HG02571 (cell line): ENCODE results near the gene ZDHHC19.
"Not testable (repeated sequence)": the region's sequence is repeated elsewhere in the genome, so short reads cannot be mapped to it uniquely, and the experiment has no call there.

ENCODE experiments used
- ATAC-seq: cut with Tn5 transposase; IDR thresholded peaks from one replicate; pipeline ENCODE4 v1.9.1; 2021; ENCODE audit warnings: mild to moderate bottlenecking, moderate library complexity; ENCODE audit not compliant: unreplicated experiment

The ZDHHC19 gene

GRCh38 chr3:196225763-196226364, 14.7 kb upstream of the ZDHHC19 start:
- ATAC-seq = no peak

DNA sequence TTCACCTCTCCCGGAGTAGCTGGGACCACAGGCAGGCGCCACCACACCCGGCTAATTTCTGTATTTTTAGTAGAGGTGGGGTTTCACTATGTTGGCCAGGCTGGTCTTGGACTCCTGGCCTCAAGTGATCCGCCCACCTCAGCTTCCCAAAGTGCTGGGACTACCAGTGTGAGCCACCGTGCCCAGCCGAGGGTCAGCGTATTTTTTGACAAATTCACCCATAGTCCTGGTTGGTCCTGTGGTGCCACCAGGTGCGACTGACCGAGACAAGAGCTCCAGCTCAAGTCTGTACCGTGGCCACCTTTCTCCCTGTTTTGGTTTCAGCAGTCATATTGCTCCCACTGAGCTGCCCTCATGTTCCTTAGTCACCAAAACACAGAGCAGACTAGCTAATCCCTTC, 13.9 kb upstream of the ZDHHC19 start:
- no peak for ATAC-seq

GRCh38 chr3:196222876-196223595, 11.8 kb upstream of the ZDHHC19 start:
- no peak for ATAC-seq

GRCh38 chr3:196220991-196221390, 9.8 kb upstream of the ZDHHC19 start:
- ATAC-seq = no peak

DNA sequence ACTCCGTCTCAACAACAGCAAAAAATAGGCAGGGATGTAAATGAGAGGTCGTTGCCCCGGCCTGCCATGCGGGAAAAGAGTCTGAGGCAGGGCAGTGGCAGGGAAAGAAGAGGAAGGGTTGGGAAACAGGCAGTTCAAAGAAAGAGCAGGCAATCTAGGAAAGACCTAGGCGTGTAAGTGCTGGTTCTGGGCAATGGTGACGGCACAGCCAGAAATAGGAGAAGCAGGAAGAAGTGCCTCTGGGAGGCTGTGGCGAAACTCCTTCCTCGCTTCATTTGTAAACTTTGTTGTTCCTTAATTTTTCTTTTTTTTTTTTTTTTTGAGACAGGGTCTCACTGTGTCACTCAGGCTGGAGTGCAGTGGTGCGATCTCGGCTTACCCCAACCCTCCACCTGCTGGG, 9.4 kb upstream of the ZDHHC19 start:
- no peak for ATAC-seq

- no peak for ATAC-seq
Measured at GRCh38 chr3:196219970-196220311, 8.7 kb upstream of the ZDHHC19 start.

DNA sequence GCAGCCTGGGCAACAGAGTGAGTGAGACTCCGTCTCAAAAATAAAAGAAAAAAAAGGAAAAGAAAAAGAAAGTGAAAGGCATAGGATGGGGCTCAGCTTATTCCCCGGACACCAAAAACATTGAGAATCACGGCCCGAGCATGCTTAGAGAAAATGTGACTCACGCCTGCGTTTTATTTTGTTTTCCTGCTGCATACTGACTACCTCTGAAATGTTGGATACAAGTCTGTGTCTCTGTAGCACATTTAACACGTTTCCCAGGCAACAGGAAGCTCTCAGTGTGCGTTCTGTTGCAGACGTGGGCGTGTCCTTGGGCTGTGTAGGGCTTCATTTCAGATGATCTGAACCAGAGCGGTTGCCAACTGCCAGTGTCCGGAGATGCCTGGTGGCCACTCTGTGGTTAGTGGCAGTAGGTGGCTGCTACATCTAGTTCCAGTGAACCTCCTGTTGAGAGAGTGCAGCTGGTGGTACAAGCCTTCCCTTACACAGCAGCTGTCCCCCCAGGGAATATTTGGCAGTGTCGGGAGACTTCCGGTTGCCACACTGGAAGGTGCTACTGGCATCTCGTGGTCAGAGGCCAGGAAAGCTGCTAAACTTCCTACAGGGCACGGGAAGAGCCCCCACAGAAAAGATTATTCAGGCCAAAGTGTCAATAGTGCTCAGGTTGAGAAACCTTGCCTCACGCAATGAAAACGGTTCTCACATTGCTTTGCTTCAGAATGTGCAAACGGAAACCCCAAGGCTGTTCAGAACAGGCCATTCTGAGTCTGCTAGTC, 8.2 kb upstream of the ZDHHC19 start:
- no peak for ATAC-seq

GRCh38 chr3:196218155-196218712, 7.0 kb upstream of the ZDHHC19 start:
- no peak for ATAC-seq

DNA sequence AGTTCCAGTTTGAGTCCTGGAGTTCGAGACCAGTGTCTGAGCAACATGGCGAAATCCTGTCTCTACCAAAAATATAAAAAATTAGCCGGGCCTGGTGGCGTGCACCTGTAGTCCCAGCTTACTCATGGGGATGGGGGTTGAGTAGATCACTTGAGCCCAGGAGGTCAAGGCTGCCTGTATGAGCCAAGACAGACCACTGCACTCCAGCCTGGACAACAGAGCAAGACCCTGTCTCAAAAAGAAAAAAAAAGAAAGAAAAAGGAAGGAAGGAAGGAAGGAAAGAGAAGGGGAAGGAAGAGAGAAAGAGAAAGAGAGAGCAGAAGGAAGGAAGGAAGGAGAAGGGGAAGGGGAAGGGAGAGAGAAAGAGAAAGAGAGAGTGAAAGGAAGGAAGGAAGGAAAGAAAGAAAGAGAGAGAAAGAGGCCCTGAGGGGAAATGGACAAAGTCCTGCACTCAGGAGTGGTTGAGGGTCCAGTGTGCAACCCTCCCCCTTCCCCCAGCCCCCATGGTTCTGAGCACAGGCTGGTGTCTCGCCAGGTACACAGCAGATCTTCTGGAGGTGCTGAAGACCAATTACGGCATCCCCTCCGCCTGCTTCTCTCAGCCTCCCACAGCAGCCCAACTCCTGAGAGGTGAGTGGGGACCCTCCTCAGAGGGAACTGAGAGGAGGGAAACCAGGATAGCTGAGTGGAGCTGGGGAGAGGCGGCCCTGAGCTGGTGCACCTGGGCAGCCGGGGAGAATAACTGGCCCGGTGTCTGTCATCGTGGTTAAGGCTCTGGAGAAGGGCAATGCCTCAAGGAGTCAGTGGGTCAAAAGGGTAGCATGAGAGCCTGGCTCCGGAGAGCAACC, 6.3 kb upstream of the ZDHHC19 start:
- ATAC-seq = no peak

DNA sequence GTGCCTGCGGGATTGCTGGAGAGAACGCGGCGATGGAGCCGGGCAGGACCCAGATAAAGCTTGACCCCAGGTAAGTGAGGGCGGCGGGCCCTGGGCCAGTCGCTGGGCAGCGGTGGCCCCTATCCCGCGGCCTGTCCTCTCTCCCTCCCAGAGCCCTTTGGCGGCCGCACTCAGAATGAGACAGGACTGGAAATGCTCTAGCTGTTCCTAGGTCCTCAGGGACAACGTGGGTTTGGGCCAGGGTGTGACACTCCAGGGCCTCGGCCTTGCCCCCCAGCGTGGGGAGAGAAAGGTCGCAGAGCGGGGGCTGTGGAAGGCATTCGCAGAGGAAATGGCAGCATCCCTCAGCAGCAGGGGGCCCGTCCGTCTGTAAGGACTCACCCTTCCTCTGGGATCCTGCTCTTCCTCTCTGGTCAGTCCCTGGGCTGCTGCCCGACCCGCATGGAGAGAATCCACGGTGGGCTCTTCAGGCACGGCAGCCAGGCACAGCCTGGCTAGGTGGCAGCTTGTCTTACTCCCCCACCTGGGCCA, 5.5 kb upstream of the ZDHHC19 start:
- ATAC-seq = no peak

- no peak for ATAC-seq
Measured at GRCh38 chr3:196216089-196216564, 4.9 kb upstream of the ZDHHC19 start, which contains the start of gene SLC51A. Gene SLC51A, plus strand, starts transcription at chr3:196216534. Its CDS starts 179 bp downstream, at chr3:196216713.

GRCh38 chr3:196215493-196216020, 4.4 kb upstream of the ZDHHC19 start:
- no peak for ATAC-seq

GRCh38 chr3:196214783-196215441, 3.7 kb upstream of the ZDHHC19 start:
- ATAC-seq = no peak

DNA sequence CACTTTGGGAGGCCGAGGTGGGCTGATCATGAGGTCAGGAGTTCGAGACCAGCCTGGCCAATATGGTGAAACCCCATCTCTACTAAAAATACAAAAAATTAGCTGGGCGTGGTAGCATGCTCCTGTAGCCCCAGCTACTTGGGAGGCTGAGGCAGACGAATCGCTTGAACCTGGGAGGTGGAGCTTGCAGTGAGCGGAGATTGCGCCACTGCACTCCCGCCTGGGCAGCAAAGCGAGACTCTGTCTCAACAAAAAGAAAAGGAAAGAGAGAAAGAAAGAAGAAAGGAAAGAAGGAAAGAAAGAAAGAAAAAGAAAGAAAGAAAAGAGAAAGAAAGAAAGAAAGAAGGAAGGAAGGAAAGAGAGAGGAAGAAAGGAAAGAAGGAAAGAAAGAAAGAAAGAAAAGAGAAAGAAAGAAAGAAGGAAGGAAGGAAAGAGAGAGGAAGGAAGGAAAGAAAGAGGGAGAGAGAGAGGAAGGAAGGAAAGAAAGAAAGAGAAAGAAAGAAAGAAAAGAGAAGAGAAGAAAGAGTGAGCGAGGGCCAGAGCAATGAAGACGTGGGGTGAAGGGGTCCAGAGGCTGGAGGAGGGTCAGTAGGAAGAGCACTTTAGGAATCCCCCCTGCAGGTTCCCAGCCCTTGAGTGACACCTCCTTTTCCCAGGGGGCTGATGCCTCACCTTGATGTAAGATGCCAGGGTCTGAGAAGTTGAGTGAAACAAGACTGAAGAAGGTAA, 1.1 kb downstream of the ZDHHC19 start:
- ATAC-seq = not testable (repeated sequence)

DNA sequence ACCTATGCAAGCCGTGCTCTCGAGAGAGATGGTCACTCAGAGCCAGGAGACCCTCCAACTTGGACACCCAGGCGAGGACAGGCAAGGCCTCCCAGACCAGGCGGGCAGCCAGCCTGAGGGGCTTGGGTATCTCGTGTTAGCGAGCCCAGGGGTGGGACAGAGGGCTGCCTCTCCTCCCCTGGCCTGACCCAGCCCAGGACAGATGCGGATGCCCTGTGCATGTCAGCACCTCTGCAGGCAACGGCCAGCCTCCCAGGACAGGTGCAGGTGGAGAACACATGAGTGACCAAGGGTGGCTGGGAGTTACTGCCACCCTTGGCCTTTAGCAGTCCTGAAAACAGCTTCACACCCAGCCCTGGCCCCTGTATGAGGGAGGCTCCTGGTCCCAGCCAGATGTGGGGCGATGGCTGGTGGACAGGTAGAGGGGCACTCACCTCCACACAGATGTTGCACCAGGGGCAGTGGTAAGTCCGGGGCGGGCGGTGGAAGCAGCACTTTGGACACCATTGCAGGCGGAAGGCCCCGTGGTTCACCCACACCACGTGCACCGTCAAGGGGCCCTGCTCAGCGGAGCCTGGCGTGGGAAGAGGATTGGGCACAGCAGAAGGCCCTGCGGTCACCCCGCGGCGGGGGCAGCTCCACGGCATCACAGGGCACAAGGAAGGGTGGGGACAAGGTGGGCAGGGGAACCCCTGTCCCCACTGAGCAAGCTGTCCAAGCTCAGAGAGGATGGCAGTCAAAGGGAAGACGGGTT, 2.1 kb downstream of the ZDHHC19 start:
- no peak for ATAC-seq

DNA sequence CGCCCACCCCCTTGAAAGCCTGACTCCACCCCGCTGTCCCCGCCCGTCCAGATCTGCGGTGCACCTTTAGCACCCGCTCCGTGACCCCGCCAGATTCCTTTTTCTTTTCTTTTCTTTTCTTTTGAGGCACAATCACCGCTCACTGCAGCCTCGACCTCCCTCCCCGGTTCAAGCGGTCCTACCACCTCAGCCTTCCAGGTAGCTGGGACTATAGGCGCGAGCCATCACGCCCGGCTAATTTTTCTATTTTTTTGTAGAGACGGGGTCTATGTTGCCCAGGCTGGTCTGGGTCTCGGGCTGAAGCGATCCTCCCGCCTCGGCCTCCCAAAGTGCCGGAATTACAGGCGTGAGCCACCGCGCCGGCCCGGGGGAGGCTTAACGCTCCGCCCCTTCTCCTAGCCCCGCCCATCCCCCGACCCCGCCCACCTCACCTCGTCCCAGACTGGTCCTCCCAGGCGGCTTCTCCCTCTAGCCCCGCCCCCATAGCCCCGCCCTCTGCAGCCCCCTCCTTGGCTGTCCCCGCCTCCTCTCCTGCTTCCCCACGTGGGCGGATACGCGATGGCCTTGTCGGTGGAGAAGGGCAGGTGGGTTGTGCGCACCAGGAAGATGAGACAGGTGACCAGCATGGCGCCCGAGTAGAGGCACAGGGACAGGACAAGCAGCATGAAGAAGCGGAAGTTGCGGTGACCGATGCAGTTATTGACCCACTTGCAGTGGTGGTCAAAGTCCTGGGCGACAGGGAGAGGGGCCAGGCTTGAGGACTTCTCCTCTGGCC, 3.2 kb downstream of the ZDHHC19 start:
- no peak for ATAC-seq

DNA sequence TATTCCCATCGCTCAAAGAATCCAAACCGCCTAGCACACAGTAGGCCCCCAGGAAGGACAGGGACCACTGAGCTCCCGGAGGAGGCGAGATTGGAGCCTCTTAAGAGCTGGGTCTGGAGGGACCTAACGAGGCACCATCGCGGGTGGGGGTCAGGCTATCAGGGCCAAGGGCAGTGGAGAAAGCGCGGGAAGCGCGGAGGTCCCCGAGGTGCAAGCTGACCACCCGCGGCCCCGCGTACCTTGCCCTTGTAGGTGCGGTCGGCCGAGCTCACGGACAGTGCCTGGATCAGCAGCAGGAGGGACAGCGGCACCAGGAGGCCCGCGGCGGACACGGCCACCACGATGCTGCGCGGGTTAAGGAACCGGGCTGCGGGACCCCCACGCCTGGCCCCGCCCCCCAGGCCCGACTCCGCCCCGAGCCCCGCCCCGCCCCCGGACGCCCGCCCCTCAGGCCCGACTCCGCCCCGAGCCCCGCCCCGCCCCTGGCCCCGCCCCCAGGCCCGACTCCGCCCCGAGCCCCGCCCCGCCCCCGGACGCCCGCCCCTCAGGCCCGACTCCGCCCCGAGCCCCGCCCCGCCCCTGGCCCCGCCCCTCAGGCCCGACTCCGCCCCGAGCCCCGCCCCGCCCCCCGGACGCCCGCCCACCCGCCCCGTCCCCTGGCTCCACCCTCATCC, 3.9 kb downstream of the ZDHHC19 start:
- ATAC-seq = no peak
